Measurements from ENCODE around the gene LAMA4.

DNA sequence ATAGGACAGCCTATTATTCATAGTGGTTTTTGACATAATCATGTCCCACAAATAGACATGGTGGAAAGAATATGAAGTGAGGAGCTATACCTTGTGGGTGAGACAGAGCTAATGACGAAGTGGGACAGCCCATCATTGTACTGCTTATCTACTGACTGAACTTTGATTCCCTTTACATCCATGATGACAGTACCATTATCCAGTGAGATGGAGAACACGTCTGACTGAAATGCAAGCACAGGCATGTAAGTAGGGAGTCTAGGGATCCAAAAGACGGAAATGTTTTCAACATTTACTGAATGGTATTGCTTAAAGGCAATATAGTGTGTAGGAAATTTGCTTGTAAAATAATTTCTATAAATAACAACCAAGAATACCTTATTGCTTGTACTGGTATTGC, 123.5 kb downstream of the LAMA4 start:
- TF ChIP-seq, protein P1, sequence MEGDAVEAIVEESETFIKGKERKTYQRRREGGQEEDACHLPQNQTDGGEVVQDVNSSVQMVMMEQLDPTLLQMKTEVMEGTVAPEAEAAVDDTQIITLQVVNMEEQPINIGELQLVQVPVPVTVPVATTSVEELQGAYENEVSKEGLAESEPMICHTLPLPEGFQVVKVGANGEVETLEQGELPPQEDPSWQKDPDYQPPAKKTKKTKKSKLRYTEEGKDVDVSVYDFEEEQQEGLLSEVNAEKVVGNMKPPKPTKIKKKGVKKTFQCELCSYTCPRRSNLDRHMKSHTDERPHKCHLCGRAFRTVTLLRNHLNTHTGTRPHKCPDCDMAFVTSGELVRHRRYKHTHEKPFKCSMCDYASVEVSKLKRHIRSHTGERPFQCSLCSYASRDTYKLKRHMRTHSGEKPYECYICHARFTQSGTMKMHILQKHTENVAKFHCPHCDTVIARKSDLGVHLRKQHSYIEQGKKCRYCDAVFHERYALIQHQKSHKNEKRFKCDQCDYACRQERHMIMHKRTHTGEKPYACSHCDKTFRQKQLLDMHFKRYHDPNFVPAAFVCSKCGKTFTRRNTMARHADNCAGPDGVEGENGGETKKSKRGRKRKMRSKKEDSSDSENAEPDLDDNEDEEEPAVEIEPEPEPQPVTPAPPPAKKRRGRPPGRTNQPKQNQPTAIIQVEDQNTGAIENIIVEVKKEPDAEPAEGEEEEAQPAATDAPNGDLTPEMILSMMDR (IDR thresholded peaks at IDR 0.05), result no peak
- no peak for TF ChIP-seq POLR2A (IDR thresholded peaks at IDR 0.05)

All from testis (tissue), 2 donors.